Measurements from ENCODE around the gene SMIM38.

Gene SMIM38

GRCh38 chr11:69162505-69162904 lies 6.8 kb downstream of the SMIM38 start:
- DNase-seq: no peak

GRCh38 chr11:69163842-69164241 lies 8.1 kb downstream of the SMIM38 start:
- no peak for DNase-seq

GRCh38 chr11:69164824-69165223 lies 9.1 kb downstream of the SMIM38 start:
- no peak for DNase-seq

- DNase-seq: no peak
These were observed 10.0 kb downstream of the SMIM38 start for GRCh38 chr11:69165775-69166174.

- DNase-seq: no peak
These were observed 10.7 kb downstream of the SMIM38 start for GRCh38 chr11:69166218-69167115.

- DNase-seq: no peak
These were observed 11.6 kb downstream of the SMIM38 start for GRCh38 chr11:69167130-69167915.

GRCh38 chr11:69167916-69168691 lies 12.4 kb downstream of the SMIM38 start:
- DNase-seq: no peak

- no peak for DNase-seq
These were observed 13.7 kb downstream of the SMIM38 start for GRCh38 chr11:69169479-69169878.

GRCh38 chr11:69170704-69171103 lies 15.0 kb downstream of the SMIM38 start:
- DNase-seq: no peak

GRCh38 chr11:69171476-69172240 lies 15.9 kb downstream of the SMIM38 start:
- DNase-seq: no peak

- DNase-seq: peak; percentile 9
These were observed 16.9 kb downstream of the SMIM38 start for GRCh38 chr11:69172674-69173073.

- no peak for DNase-seq
These were observed 17.6 kb downstream of the SMIM38 start for GRCh38 chr11:69173331-69173730.

GRCh38 chr11:69173925-69174581 lies 18.3 kb downstream of the SMIM38 start:
- DNase-seq: no peak

- no peak for DNase-seq
These were observed 19.1 kb downstream of the SMIM38 start for GRCh38 chr11:69174841-69175240.

GRCh38 chr11:69178819-69179482 lies 23.2 kb downstream of the SMIM38 start:
- DNase-seq: peak; percentile 2

GRCh38 chr11:69180226-69180625 lies 24.5 kb downstream of the SMIM38 start:
- no peak for DNase-seq

GRCh38 chr11:69180726-69181125 lies 25.0 kb downstream of the SMIM38 start:
- DNase-seq: no peak

GRCh38 chr11:69183613-69184012 lies 27.9 kb downstream of the SMIM38 start:
- no peak for DNase-seq

- DNase-seq: no peak
These were observed 30.9 kb downstream of the SMIM38 start for GRCh38 chr11:69186316-69187260.

- DNase-seq: no peak
These were observed 31.9 kb downstream of the SMIM38 start for GRCh38 chr11:69187540-69188065.
